ENCODE results near the gene BMP6. TPM values are rescaled to one million over a fixed set of nuclear protein-coding genes. Genes with fewer than 3 reads are reported as not detected.

The BMP6 gene
- total RNA-seq, 6 experiments from 2014 or later = 1.8 to 4.4 (median 2.6) TPM

GRCh38 chr6:7725412-7725811, 487 bp upstream of the BMP6 start:
- WGBS (ENCODE audit: insufficient coverage, low coverage, low lambda C conversion rate, missing lambda C conversion rate) = 23% methylated on average over 10 of the region's 10 CpGs
- H3K4me1 ChIP-seq = peaks cover 0 to 30% (median 0%) of the 10 kb centered on the region in 4 donors
- intact Hi-C loops (cut with DNase I) = loop anchor here in 1 of 2 donors (5.0 kb wide), 1 partner anchor 277 kb away; no protein-coding TSS in a partner anchor
- peak overlapping the region in 1 of 3 donors; percentile 58 for H3K4me3 ChIP-seq
- H3K36me3 ChIP-seq = no peaks in the 10 kb centered on the region
- no peak for TF ChIP-seq CTCF (IDR thresholded peaks at IDR 0.05)
- no peak for TF ChIP-seq POLR2A (IDR thresholded peaks at IDR 0.05)
- DNase-seq (no peak), ATAC-seq (no peak)
- H3K27ac ChIP-seq = no peak overlapping the region
- peaks cover 0 to 4% of the 10 kb centered on the region in 2 donors for H3K27me3 ChIP-seq
- no peaks in the 10 kb centered on the region for H3K9me3 ChIP-seq

GRCh38 chr6:7726416-7727085, 652 bp downstream of the BMP6 start:
- Histone ChIP-seq H3K4me1 (peaks cover 0 to 30% (median 0%) of the 10 kb centered on the region in 4 donors), H3K27ac (no peak overlapping the region), H3K27me3 (peaks cover 0 to 11% of the 10 kb centered on the region in 2 donors), H3K36me3 (no peaks in the 10 kb centered on the region), H3K9me3 (no peaks in the 10 kb centered on the region), H3K4me3 (peak overlapping the region; percentile 54 to 58 (median 58))
- no peak for TF ChIP-seq POLR2A (IDR thresholded peaks at IDR 0.05)
- TF ChIP-seq CTCF (IDR thresholded peaks at IDR 0.05) = no peak
- ATAC-seq = peak; percentile 10 to 44 (median 33)
- WGBS (ENCODE audit: insufficient coverage, low coverage, low lambda C conversion rate, missing lambda C conversion rate) = no CpG with 5 or more reads among the region's 73 CpGs
- DNase-seq = peak in 1 of 3 donors; percentile 30
- intact Hi-C loops (cut with DNase I) = loop anchor here in 1 of 2 donors (5.0 kb wide), 1 partner anchor 276 kb away; no protein-coding TSS in a partner anchor

GRCh38 chr6:7727086-7727945, 1.4 kb downstream of the BMP6 start:
- peak overlapping the region; percentile 24 to 58 (median 32) for H3K4me3 ChIP-seq
- H3K36me3 ChIP-seq = no peaks in the 10 kb centered on the region
- no peak for TF ChIP-seq CTCF (IDR thresholded peaks at IDR 0.05)
- DNase-seq (peak in 1 of 3 donors; percentile 28), ATAC-seq (no peak)
- H3K4me1 ChIP-seq = peaks cover 0 to 30% (median 0%) of the 10 kb centered on the region in 4 donors
- 0% methylated on average over 3 of the region's 97 CpGs for WGBS (ENCODE audit: insufficient coverage, low coverage, low lambda C conversion rate, missing lambda C conversion rate)
- peaks cover 0 to 11% of the 10 kb centered on the region in 2 donors for H3K27me3 ChIP-seq
- no peaks in the 10 kb centered on the region for H3K9me3 ChIP-seq
- intact Hi-C loops (cut with DNase I) = loop anchor here in 1 of 2 donors (5.0 kb wide), 1 partner anchor 275 kb away; no protein-coding TSS in a partner anchor
- H3K27ac ChIP-seq = no peak overlapping the region

GRCh38 chr6:7727946-7728854, 2.3 kb downstream of the BMP6 start:
- TF ChIP-seq CTCF (IDR thresholded peaks at IDR 0.05) = no peak
- no peaks in the 10 kb centered on the region for H3K36me3 ChIP-seq
- H3K9me3 ChIP-seq = no peaks in the 10 kb centered on the region
- H3K4me3 ChIP-seq = peak overlapping the region; percentile 14 to 58 (median 24)
- intact Hi-C loops (cut with DNase I) = loop anchor here in 1 of 2 donors (5.0 kb wide), 1 partner anchor 274 kb away; no protein-coding TSS in a partner anchor
- H3K27ac ChIP-seq = no peak overlapping the region
- peaks cover 0 to 11% of the 10 kb centered on the region in 2 donors for H3K27me3 ChIP-seq
- whole genome bisulfite sequencing (ENCODE audit: insufficient coverage, low coverage, low lambda C conversion rate, missing lambda C conversion rate) = 4% methylated on average over 29 of the region's 45 CpGs
- H3K4me1 ChIP-seq = peaks cover 0 to 30% (median 0%) of the 10 kb centered on the region in 4 donors
- DNase-seq (peak in 1 of 3 donors; percentile 34), ATAC-seq (peak in 1 of 4 donors; percentile 1)
